Nasal cavity respiratory epithelium epithelial cell of viscerocranial mucosa (primary cell): ENCODE data around the gene TMEM121. TPM values are rescaled to one million over a fixed set of nuclear protein-coding genes. Genes with fewer than 3 reads are reported as not detected.

Experiments
- total RNA-seq: library from RNA; depleted of rRNA; stranded (reverse); fragments of >200 nt; gene quantifications from 2 replicates; pipeline ENCODE4 v1.2.3, GENCODE V29; 2014

TMEM121 gene
- total RNA-seq, result 0.34 and 1.4 TPM in 2 replicates

GRCh38 chr14:105525861-105526775, at the start of gene TMEM121:
Gene TMEM121, plus strand, starts transcription at chr14:105526583. Its CDS starts 2,252 bp downstream, at chr14:105528835.

GRCh38 chr14:105486163-105486973, 40.0 kb upstream of the TMEM121 start, which contains the start of gene CRIP1:
Gene CRIP1, plus strand, starts transcription at chr14:105486886. Its CDS starts 374 bp downstream, at chr14:105487260.

GRCh38 chr14:105490572-105491365, 35.6 kb upstream of the TMEM121 start, which contains the start of gene TEDC1:
Gene TEDC1, plus strand, starts transcription at chr14:105491246. Its CDS starts 130 bp downstream, at chr14:105491376.

Other genes starting within 250 kb of the TMEM121 start
- 15.4 and 31.3 TPM in 2 replicates for gene BRF1, start 225.6 kb upstream of the TMEM121 start, total RNA-seq
- 37.6 and 96.2 TPM in 2 replicates for gene PACS2, start 211.8 kb upstream of the TMEM121 start, total RNA-seq
- 0.28 and 0.34 TPM in 2 replicates for gene TEX22, start 128.0 kb upstream of the TMEM121 start, total RNA-seq
- 26.7 and 56.9 TPM in 2 replicates for gene MTA1, start 106.8 kb upstream of the TMEM121 start, total RNA-seq
- 2.1 and 21.8 TPM in 2 replicates for gene CRIP2, start 51.8 kb upstream of the TMEM121 start, total RNA-seq
- 0.21 TPM in 1 of 2 replicates, not detected in the other for gene CRIP1, start 39.7 kb upstream of the TMEM121 start, total RNA-seq
- 3.7 and 3.8 TPM in 2 replicates for gene TEDC1, start 35.3 kb upstream of the TMEM121 start, total RNA-seq